GM12891 (cell line): ENCODE results near the gene TRIM8.

Experiments used
- DNase-seq: peaks from one replicate; pipeline ENCODE4 v3.0.0; 2011; ENCODE audit warnings: low spot score; ENCODE audit not compliant: insufficient read length
- FAIRE-seq: peaks from 2 replicates; lab custom pipeline; 2011; peaks lifted over from hg19 to GRCh38; lab: Jason Lieb, UNC
- PAX5 ChIP-seq: IDR thresholded peaks from 2 replicates; pipeline ENCODE4 v1.6.1; 2011; ENCODE audit warnings: low read length, moderate library complexity, mild to moderate bottlenecking; ENCODE audit not compliant: insufficient read depth, severe bottlenecking
- POLR2A ChIP-seq: IDR thresholded peaks from 2 replicates; pipeline ENCODE4 v1.6.1; 2011; ENCODE audit warnings: low read depth, low read length, control low read depth
- POLR2AphosphoS5 ChIP-seq: IDR thresholded peaks from 2 replicates; pipeline ENCODE4 v1.6.1; 2011; ENCODE audit warnings: low read depth, low read length, control low read depth
- POU2F2 ChIP-seq: IDR thresholded peaks from 2 replicates; pipeline ENCODE4 v1.6.1; 2011; ENCODE audit warnings: low read depth, mild to moderate bottlenecking, control low read depth, low read length, moderate library complexity
- SPI1 ChIP-seq: IDR thresholded peaks from 2 replicates; pipeline ENCODE4 v1.6.1; 2011; ENCODE audit warnings: low read depth, low read length, control low read depth
- TAF1 ChIP-seq: IDR thresholded peaks from 2 replicates; pipeline ENCODE4 v1.6.1; 2011; ENCODE audit warnings: low read depth, low read length, control low read depth

Gene TRIM8

DNA sequence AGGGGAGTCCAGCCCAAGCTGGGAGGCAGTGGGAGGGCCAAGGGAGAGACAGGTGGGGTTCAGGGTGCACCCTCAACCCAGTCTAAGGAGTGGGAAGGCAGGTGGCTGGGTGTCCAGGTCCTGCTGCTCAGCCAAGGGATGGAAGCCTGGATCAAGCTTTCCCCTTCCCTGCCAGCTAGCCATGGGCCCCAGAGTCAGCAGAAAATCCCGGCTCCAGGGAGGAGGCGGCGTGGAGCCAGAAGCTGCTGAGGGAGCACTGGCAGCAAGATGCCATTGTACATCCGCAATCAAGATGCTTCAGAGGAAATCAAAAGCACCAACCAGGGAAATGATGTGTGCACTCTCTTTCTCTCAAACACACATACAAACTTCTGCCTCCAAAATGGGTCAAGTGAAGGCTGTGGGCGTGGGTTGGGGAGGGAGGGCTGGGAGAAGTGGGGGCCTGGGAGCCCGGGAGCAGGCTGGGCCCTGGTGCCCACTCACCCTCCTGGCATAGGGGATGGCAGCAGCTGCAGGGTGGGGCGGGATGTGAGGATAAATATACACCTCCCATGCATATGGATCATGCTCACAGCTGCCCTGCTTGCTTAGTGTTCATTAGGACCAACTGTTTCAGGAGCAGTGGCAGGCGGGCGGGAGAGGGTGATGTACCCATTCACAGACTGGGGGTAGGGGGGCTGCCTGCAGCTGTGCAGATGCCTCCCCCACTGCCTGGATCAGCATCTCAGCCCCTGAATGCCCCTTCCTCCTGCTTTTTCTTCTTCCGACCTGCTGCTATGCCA lies 24.2 kb downstream of the TRIM8 start:
- TF ChIP-seq POLR2A = no peak
- no peak for TF ChIP-seq SPI1
- DNase-seq = no peak
- FAIRE-seq = no peak

- FAIRE-seq = no peak
- TF ChIP-seq TAF1 (no peak), PAX5 (no peak), POLR2AphosphoS5 (no peak), SPI1 (no peak), POLR2A (no peak), POU2F2 (no peak)
These were observed 25.2 kb downstream of the TRIM8 start for GRCh38 chr10:102669206-102670064.

GRCh38 chr10:102670065-102670670 lies 25.9 kb downstream of the TRIM8 start:
- no peak for DNase-seq
- no peak for FAIRE-seq

More at GRCh38 chr10:102669206-102670064, 25.2 kb downstream of the TRIM8 start:
- no peak for DNase-seq

DNA sequence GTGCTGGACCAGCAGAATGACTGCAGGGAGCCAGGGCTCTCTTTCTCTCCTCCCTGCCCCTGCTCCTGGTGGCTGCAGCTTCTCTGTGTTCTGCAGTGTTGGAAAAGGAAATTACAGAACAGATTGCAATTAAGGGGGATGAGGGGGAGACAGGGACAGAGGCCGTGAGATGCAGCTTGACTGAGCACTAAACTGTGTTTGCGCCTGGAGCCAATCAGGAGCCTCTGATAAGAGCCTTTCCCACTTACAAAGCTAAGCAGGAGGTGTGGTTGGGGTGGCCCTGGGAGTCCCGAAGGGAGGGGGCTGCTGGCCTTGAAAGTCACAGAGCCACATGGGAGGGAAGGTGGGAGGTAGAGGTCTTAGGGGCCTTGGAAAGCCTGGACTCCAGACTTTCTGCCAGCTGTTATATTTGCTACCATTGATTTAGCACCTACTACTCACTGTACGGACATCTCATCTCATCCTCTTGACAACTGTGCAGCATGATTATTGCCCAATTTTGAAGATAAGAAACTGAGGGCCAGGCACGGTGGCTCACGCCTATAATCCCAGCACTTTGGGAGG lies 26.7 kb downstream of the TRIM8 start:
- no peak for FAIRE-seq
- no peak for TF ChIP-seq POLR2AphosphoS5
- TF ChIP-seq POLR2A = no peak
- no peak for TF ChIP-seq SPI1
- no peak for TF ChIP-seq PAX5
- no peak for TF ChIP-seq TAF1
- no peak for TF ChIP-seq POU2F2
- DNase-seq = no peak

More at GRCh38 chr10:102670065-102670670, 25.9 kb downstream of the TRIM8 start:
- TF ChIP-seq POU2F2 (no peak), TAF1 (no peak), POLR2AphosphoS5 (no peak), SPI1 (no peak), PAX5 (no peak), POLR2A (no peak)

GRCh38 chr10:102673236-102673818 lies 29.0 kb downstream of the TRIM8 start:
- FAIRE-seq (no peak), DNase-seq (no peak)

GRCh38 chr10:102673819-102674511 lies 29.7 kb downstream of the TRIM8 start:
- FAIRE-seq (peak; percentile 88), DNase-seq (peak; percentile 60)
- TF ChIP-seq PAX5 = no peak

More at GRCh38 chr10:102673236-102673818, 29.0 kb downstream of the TRIM8 start:
- TF ChIP-seq TAF1 = no peak
- TF ChIP-seq PAX5 = no peak
- TF ChIP-seq POLR2AphosphoS5 = no peak
- no peak for TF ChIP-seq POLR2A
- no peak for TF ChIP-seq POU2F2
- TF ChIP-seq SPI1 = no peak

DNA sequence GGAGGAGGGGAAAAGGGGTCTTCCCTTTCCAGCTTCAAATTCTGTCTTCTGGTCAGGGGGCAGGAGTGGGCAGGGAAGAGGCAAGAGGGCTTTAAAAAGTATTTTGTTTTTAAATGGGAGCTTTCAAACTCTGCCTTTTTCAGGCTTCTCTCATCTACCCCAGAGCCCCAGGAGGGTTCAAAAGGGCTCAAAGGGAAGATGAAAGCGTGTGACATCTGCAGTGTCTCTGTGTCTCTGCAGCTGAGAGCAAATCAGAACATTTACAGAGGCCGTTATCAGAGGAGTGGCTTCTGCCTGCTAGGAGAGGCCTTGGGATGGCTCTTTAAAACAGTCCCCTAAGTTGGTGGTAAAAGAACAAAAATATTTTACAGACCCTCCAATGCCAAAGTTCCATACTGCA lies 30.3 kb downstream of the TRIM8 start:
- no peak for FAIRE-seq
- TF ChIP-seq PAX5 (no peak), POU2F2 (no peak), POLR2A (no peak), SPI1 (no peak), POLR2AphosphoS5 (no peak), TAF1 (no peak)
- no peak for DNase-seq

GRCh38 chr10:102675011-102675665 lies 30.9 kb downstream of the TRIM8 start:
- DNase-seq = no peak
- no peak for FAIRE-seq
- TF ChIP-seq SPI1 (no peak), POLR2AphosphoS5 (no peak), POLR2A (no peak), POU2F2 (no peak), TAF1 (no peak), PAX5 (no peak)
